Measurements from ENCODE around the gene OGFOD3. TPM values are rescaled to one million over a fixed set of nuclear protein-coding genes. Genes with fewer than 3 reads are reported as not detected.
"Not testable (repeated sequence)": the region's sequence is repeated elsewhere in the genome, so short reads cannot be mapped to it uniquely, and the experiment has no call there.

The OGFOD3 gene
- total RNA-seq, 1 donor from 2014 or later, result 25.5 TPM

DNA sequence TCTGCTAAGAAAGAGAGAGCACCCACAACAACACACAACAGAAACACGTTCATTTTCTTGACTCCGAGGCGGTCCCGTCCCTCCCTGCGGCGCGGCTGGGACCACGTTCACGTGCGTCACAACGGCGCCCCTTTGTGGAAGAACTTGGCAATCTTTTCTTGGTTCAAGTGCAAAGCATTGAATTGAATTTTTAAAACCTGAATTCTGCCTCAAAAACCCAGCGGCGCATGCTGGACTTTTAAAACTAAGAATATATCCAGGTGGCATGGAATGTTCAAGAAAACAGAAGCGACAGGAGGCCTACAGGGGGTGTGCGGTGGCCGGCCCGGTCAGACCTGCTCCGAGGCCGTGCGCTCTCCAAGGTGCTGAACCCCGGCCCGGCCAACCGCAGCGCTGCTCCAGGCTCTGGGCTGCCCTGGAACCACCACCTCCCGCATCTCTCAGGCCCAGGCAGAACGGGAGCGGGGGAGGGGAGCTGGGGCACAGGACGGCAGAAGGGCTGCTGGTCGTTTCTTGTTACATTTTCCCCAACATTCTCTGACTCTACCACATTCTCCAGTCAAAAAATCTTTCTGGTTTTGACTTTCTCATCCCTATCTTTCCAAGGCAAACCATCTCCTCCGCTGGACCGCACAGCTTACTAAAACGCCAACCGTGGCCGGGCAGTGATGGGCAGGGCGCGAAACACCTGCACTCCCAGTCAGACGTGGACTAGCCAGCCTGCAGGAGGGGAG lies 3.7 kb downstream of the OGFOD3 start:
- no peak for DNase-seq (ENCODE audit: extremely low spot score in 2 of 2)
- no peak overlapping the region for H3K4me3 ChIP-seq
- H3K27me3 ChIP-seq, result no peaks in the 10 kb centered on the region
- H3K36me3 ChIP-seq, result no peaks in the 10 kb centered on the region
- intact Hi-C loops (cut with DNase I), result loop anchor here (5.0 kb wide), 1 partner anchor 62 kb away; no protein-coding TSS in a partner anchor
- H3K9me3 ChIP-seq, result no peaks in the 10 kb centered on the region
- peaks cover 23% of the 10 kb centered on the region for H3K4me1 ChIP-seq
- TF ChIP-seq, protein P1, sequence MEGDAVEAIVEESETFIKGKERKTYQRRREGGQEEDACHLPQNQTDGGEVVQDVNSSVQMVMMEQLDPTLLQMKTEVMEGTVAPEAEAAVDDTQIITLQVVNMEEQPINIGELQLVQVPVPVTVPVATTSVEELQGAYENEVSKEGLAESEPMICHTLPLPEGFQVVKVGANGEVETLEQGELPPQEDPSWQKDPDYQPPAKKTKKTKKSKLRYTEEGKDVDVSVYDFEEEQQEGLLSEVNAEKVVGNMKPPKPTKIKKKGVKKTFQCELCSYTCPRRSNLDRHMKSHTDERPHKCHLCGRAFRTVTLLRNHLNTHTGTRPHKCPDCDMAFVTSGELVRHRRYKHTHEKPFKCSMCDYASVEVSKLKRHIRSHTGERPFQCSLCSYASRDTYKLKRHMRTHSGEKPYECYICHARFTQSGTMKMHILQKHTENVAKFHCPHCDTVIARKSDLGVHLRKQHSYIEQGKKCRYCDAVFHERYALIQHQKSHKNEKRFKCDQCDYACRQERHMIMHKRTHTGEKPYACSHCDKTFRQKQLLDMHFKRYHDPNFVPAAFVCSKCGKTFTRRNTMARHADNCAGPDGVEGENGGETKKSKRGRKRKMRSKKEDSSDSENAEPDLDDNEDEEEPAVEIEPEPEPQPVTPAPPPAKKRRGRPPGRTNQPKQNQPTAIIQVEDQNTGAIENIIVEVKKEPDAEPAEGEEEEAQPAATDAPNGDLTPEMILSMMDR (IDR thresholded peaks at IDR 0.05), result peak; percentile 64 to 87 (median 75)
- TF ChIP-seq POLR2A (IDR thresholded peaks at IDR 0.05) (no peak), POLR2AphosphoS5 (IDR thresholded peaks at IDR 0.05; ENCODE audit: insufficient read depth in 1 of 2, low read depth in 1 of 2) (peak in 1 of 2 donors; percentile 42)
- no peak overlapping the region for H3K27ac ChIP-seq

DNA sequence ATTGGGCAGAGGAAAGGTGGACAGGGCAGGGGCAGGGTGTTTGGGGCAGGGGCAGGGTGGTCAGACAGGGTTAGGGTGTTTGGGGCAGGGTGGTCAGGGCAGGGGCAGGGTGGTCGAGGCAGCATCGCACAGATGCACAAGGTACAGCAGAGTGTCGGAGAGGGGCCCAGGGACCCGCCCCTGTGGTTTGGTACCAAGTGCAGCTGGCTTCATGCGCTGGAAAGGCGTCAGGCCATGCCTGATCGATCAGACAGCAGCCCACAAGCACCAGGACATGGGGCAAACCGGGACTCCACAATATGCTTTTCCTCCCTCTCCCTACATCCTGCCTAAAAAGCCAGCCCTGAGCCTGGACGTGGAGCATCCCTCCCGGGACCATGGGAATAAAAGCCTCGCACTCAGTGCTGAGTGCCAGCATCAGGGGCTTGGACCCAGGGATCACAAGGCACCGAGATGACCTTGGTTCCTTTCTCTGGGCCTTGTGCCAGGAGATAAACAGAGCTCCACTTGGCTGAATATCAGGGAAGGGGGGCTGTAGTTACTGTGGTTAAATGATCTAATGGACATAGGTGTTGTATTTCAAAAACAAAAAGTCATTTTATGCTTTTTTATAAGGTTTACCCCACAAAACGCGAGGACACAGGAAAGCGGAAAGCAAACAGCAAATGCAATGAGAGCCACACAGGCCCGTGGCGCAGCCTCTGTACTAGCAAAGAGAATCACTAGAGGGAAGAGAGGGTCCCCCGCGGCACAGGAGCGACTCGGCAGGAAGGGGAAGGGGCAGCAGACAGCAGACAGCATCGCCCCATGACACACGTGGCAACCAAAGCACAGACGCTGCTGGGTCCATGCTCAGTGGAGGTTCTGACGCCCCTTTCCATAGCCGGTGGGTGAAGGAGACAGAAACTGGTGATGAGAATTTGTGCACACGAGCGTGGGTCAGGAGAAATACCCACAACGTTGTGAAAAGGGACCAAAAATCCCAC lies 5.6 kb downstream of the OGFOD3 start:
- Histone ChIP-seq H3K9me3 (no peaks in the 10 kb centered on the region), H3K27me3 (no peaks in the 10 kb centered on the region), H3K36me3 (peaks cover 0 to 4% of the 10 kb centered on the region in 2 donors), H3K4me1 (peaks cover 10% of the 10 kb centered on the region), H3K27ac (no peak overlapping the region), H3K4me3 (no peak overlapping the region)
- no peak for DNase-seq (ENCODE audit: extremely low spot score in 2 of 2)
- intact Hi-C loops (cut with DNase I), result loop anchor here (5.0 kb wide), 1 partner anchor 61 kb away; no protein-coding TSS in a partner anchor
- no peak for TF ChIP-seq POLR2AphosphoS5 (IDR thresholded peaks at IDR 0.05; ENCODE audit: insufficient read depth in 1 of 2, low read depth in 1 of 2)
- TF ChIP-seq, protein P1 (IDR thresholded peaks at IDR 0.05), result no peak
- TF ChIP-seq POLR2A (IDR thresholded peaks at IDR 0.05), result no peak

DNA sequence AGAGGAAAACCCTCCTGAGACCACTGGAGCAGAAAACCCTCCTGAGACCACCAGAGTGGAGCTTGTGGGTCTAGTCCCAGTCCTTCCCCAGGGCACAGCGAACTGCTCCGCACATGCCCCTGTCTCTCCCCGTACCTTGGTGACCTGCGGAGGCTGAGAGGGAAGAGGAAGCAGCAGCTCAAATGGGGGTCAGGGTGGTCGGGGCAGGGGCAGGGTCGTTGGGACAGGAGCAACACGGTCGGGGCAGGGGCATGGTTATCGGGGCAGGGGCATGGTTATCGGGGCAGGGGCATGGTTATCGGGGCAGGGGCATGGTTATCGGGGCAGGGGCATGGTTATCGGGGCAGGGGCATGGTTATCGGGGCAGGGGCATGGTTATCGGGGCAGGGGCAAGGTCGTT lies 6.3 kb downstream of the OGFOD3 start:
- intact Hi-C loops (cut with DNase I), result loop anchor here (5.0 kb wide), 1 partner anchor 60 kb away; no protein-coding TSS in a partner anchor
- H3K4me1 ChIP-seq; DNase-seq (ENCODE audit: extremely low spot score in 2 of 2); H3K27me3 ChIP-seq; H3K4me3 ChIP-seq; H3K27ac ChIP-seq; H3K9me3 ChIP-seq; H3K36me3 ChIP-seq: not testable (repeated sequence)

DNA sequence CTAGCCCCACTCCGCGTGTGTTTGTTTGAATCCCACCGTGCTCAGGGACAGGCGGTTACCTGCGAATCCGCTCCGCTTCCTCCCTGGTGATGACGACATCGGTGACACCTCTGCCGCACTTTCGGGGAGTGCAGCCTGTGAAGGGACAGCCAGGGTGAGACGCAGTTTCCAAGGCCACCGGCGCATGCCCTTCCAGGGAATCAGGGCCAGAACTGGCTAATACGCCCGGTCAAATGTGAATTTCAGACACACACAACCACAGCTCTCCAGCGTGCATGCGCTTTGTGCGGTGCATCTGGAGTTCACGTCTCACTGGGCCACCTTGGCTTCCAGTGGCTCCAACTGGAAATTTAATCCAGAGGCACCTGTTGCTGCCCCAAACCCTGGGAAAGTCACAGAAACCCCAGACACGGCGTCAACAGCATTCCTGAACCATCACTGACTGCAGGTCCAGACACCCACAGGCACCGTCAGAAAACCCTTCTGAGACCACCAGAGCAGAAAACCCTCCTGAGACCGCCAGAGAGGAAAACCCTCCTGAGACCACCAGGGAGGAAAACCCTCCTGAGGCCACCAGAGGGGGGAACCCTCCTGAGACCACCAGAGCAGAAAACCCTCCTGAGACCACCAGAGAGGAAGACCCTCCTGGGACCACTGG lies 6.9 kb downstream of the OGFOD3 start:
- intact Hi-C loops (cut with DNase I), result loop anchor here (5.0 kb wide), 1 partner anchor 59 kb away; no protein-coding TSS in a partner anchor
- TF ChIP-seq POLR2AphosphoS5 (IDR thresholded peaks at IDR 0.05; ENCODE audit: insufficient read depth in 1 of 2, low read depth in 1 of 2), result no peak
- TF ChIP-seq, protein P1 (IDR thresholded peaks at IDR 0.05), result no peak
- TF ChIP-seq POLR2A (IDR thresholded peaks at IDR 0.05), result no peak

More for the DNA sequence above, 6.9 kb downstream of the OGFOD3 start:
- Histone ChIP-seq H3K27me3 (no peaks in the 10 kb centered on the region), H3K27ac (no peak overlapping the region), H3K4me3 (no peak overlapping the region), H3K4me1 (peaks cover 7% of the 10 kb centered on the region), H3K9me3 (no peaks in the 10 kb centered on the region), H3K36me3 (peaks cover 0 to 4% of the 10 kb centered on the region in 2 donors)
- no peak for DNase-seq (ENCODE audit: extremely low spot score in 2 of 2)

Measured in vagina (tissue), 2 donors.